GM18511 (cell line): ENCODE measurements around the gene NECAB2.

Experiments used
- ATAC-seq: cut with Tn5 transposase; IDR thresholded peaks from one replicate; pipeline ENCODE4 v1.9.1; 2021; ENCODE audit warnings: mild to moderate bottlenecking, moderate library complexity; ENCODE audit not compliant: unreplicated experiment

Gene NECAB2

DNA sequence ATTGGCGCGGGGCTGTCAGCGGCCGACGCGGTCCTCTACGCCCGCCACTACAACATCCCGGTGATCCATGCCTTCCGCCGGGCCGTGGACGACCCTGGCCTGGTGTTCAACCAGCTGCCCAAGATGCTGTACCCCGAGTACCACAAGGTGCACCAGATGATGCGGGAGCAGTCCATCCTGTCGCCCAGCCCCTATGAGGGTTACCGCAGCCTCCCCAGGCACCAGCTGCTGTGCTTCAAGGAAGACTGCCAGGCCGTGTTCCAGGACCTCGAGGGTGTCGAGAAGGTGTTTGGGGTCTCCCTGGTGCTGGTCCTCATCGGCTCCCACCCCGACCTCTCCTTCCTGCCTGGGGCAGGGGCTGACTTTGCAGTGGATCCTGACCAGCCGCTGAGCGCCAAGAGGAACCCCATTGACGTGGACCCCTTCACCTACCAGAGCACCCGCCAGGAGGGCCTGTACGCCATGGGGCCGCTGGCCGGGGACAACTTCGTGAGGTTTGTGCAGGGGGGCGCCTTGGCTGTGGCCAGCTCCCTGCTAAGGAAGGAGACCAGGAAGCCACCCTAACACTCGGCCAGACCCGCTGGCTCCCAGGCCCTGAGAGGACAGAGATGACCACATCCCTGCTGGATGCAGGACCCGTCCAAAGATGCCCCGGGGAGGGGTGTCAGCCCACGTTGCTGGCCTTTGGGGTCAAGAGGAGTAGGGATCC lies 2.4 kb upstream of the NECAB2 start:
- no peak for ATAC-seq

DNA sequence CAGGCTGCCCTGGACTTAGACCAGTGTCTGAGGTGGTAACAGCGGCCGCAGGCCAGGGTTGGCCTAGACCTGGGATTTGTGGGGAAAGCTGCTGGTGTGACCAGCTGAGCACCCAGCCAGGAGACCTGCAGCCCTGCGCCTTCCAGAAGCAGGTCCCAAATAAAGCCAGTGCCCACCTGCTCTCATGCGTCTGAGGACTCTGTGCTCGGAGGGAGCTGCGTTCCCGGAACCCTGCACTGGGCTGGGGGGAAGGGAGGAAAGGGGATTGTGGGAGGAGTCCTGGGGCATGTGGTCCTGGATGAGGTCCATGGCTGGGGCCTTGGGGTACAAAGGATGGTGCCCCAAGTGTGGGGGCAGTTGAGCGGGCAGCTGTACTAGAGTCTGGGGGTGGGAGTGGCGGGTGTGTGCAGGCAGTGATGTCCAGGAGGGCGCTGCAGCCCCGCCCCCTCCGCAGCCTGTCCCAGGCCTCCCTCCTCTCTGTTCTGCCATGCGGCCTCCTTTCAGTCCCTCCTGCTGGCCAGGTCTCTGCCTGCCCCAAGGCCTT lies 1.8 kb upstream of the NECAB2 start:
- ATAC-seq: no peak

DNA sequence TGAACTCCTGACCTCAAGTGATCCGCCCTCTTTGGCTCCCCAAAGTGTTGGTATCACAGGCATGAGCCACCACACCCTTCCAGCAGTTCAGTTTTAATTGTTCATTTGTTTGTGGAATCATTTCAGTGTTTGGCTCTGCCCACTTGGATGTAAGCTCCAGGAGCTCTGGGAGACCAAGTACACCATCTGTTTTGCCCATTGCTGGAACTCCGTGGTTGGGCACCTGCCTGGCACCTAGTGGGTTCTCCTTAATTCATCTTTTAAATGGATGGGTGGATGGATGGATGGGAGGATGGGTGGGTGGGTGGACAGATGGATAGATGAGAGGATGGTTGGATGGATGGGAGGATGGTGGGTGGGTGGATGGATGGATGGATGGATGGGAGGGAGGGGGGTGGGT lies 953 bp upstream of the NECAB2 start:
- no peak for ATAC-seq

DNA sequence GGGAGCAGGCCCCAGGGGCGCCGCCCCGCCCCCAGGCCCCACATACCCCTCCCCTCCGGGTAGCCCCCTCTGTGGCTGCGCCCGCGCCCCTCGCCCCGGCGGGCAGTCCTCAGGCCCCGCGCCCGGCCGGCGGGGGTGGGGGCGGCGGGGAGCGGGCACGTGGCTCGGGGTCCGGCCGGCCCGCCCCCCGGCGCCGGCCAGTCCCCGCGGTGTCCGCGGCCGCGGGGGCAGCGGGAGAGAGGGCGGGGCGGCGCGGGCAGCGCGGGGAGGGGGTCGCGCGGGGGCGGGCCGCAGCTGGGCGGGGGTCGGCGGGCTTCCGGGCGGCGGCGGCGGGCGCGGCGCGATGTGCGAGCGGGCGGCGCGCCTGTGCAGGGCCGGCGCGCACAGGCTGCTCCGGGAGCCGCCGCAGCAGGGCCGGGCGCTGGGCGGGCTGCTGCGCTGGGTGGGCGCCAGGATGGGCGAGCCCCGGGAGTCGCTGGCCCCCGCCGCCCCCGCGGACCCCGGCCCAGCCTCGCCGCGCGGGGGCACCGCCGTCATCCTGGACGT lies 335 bp downstream of the NECAB2 start:
- ATAC-seq: no peak

DNA sequence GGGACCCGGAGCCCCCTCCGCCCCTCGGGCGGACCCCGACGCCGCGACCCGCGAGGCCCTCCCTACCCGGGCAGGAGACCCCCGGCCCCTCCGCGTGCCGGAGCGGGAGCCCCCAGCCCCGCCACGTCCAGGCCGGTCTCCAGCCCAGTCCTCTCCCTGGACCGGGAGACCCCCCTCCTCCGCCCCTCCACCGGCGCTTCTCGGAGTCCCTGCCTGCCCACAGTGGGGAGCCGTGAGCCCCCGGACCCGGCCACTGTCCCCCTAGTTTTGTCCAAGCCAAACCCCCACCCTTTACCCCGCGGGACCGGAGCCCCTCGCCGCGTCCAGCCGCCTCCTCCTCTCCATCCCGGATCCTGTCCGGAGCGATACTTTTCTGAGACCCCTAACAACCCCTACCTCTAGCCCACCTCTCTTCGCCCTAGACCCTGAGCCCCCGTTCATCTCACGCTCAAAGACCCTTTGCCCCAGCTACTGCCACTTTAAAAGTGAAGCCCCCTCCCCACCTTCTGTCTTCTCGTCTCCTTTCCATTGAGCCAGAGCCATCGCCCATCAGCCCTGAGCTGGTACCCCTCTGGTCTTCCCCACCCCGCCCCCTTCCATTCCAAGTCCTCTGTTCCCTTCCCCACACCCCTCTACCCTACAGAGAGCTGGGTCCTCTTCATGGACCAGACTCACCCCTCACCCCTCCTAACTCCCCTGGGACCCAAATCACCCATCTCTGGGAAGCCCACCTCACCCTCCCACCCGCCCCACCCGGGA lies 1.0 kb downstream of the NECAB2 start:
- ATAC-seq: no peak

DNA sequence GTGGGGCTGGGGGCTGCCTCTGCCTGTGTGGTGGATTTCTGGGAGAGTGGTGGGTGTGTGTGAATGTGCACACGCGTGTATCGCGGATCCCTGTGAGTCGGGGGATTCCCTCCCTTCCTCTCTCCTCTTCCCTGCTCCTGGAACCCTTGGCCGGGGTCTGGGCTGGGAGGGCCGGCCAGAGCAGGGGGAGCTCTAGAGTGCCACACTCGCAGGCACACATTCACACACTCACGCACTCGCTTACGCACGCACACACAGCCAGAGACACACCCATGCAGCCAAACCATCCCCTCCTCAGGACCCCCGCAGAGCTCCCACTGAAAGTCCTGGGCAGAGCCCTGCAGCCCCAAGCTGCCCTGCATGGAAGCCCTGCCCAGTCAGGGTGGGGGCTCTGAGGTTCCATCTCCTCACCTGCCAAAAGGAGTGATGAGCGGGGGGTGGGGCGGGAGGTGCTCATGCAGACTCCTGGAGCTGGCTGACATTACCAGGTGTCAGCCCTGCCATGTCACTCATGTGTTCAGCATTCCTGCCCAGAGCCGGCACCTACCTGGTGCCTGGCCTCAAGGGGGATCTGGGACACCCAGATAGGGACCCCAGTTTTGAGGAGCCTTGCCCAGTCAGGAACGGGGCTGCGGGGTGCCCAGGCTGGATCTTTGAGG lies 1.9 kb downstream of the NECAB2 start:
- ATAC-seq: no peak

DNA sequence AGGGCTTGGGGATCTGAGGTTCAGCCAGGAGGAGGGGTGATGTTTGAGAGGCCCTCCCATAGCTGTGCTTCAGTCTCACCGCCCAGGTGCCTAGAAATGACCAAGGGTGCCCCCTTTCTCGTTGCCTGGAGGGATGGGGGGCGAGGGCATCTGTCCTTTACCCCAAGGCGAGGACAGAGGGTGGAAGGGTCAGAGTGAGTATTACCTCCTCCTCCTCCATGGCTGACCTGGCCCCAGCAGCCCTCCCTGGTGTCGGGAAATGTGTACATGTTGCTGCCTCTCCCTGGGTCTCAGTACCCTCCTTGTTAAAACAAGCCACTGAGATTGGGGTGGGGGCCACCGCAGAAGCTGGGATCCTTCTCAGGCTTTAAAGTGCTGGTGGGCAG lies 2.4 kb downstream of the NECAB2 start:
- ATAC-seq: no peak

DNA sequence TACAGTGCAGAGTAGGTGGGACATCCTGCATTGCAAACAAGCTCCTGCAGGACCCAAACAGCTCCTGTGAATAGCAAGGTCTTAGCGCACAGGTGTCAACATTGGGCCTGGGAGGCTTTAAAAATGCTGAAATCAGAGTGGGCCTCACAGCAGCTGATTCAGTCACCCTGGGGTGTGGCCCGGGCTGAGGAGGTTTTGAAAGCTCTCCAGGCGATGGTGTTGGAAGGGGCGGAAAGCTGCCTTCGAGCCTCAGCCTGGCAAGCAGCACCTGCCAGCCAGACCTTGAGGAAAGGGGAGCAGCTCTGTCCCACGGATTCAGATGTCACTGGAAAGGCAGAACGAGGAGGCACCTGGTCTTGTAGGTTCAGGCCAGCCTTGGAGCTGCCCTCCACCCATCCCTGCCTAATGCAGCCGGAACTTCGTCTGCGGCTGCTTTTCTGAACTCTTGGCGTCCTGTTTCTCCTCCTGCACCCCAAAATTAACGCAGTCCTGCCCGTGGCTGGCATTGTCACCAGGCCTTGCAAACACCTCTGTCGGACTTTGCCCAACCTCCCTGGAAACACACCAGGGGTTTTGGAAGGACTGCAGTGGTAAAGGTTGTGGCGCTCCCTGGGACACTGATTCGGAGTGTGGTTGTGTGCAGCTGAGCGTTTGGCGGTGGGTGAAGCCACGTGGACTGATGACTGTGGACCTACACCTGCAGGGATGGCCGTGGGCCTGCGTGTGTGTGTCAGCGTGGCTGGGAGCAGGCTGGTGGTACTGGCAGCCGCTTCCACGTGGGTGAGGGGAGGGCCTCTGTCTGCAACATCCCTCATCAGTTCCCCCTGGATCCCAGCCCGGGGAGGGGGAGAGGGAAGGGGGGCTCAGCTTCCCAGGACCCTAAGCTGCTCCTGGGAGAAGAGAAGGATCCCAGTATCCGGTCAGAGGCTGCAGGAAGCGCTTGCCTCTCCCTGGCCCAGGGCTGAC lies 3.4 kb downstream of the NECAB2 start:
- ATAC-seq: no peak

DNA sequence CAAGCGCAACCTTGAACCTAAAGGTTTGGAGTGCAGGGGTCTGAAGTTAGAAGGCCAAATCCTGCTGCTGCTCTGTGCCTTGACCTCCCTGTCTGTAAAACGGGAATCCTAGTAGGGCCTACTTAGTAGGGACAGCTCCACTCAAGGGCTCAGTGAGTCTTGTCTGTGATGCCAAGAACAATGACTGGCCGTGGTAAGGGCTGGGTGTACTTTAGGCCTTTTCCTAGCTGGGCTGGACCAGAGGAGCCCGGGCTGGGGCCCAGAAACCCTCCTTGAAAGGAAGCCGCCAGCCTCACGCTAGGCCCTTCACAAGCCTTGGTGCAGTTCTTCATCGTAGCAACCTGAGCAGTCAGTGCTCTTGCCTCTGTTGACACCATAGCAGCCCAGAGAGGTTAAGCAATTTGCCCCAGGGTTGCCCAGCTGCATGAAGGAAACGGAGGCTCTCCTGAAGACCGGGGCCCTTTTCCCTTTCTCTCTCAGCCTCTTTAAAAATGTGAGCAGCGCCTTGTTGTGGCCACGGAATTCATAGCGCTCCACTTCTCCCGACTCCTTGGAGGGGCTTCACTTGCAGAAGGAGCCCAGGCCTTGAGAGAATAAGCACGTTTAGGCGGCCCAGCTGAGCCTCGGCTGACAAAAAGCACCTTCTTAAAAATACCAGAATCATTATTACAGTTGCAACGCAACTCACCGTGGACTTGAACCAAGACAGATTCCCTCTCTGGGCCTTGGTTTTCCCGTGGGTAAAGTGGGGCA lies 4.4 kb downstream of the NECAB2 start:
- no peak for ATAC-seq

DNA sequence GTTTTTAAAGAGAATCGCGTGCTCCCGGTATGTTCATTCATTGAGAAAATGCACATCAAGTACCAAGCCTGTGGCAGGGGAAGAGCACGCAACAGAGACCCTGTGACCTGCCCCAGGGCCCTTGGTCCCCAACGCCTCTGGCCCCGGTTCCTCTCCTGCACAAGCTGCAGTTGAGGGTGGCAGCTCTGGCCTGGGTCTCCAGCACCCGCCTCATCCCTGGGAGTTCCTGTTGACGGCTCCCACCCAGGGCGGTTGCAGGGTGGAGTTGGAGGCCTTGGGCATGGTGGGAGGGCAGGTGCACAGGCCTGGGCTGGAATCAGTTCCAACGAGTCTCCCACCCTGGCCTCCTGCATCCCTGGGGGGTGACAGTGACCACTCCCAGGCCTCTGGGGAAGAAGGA lies 5.0 kb downstream of the NECAB2 start:
- ATAC-seq: no peak

DNA sequence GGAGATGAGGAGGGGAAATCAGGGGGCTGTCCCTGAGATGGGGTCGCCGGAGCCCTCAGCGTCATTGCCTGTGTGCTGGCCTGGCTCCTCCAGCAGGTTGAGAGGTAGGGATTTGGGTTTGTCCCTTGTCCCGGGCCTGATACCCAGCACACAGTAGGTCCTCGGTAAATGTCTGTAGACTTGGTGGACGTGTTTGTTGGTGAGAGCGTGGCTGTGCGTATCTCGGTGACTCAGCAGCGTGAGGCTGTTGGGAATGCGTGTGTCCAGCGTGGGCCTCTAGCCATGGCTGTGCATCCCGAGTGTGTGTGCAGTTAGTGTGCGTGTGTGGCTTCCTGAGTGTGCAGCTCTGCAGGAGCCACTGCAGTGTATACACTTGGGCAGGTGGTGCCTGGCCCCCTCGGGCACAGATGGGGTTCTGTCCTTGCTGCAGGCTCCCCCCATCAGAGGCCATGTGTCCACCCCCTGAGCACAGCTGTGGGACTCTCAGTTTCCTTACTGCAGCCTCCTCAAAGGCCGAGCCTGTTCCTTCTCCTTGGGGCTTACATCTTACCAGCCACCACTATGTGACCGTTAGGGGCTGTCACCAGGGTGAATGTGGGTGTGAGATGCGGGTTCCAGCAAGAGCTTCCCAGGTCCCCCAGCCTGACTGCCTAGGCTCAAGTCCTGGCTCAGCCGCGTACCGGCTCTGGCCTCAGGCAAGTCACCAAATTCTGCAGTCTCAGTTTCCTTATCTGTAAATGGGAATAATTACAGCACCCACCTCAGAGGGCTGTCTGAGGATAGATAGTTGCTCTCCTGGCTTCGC lies 5.7 kb downstream of the NECAB2 start:
- ATAC-seq: no peak

DNA sequence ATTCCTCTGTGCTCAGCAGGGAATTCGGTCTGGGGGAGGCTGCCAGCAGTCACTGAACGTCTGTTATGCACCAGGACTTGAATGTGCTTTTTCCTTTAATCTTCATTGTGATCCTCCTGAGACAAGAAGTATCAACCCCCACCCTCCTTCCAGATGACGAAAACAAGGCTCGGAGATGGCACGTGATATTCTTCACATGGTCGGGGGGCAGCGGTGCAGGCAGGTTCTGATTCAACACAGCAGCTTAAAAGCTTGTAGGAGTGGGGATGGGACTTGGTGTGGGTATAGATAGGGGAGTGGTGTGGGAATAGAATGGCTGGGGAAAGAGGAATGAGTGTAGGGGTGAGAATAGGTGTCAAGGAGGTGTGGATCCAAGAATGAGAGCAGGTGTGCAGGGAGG lies 6.4 kb downstream of the NECAB2 start:
- no peak for ATAC-seq

DNA sequence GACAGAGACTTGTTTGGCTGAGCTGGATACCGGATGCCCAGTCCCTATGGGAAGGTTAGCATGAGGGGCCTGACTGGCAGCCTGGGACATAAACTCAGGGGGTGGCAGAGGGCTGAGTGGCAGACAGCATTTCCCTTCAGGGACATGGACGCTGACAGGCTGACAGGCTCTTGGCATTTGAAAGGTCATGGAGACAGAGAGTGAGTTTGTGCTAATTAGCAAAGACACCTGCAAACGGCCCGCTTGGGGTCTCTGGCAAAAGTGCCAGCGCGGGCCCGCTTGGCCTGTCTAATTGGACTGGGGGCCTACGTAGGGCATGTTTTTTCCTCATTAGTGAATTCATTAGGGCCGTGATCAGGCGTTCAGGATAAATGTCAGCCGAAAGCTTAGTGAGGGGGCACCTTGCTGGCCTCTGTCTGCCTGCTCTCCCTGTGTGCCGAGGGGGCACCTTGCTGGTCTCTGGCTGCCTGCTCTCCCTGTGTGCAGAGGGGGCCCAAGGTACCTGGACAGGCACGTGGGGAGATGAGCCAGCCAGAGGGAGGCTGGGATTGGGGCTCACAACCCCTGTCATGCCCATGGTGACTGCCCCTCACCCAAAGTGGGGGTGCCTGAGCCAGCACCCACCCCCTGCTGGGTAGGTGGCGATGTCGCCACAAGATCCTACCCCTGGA lies 7.7 kb downstream of the NECAB2 start:
- no peak for ATAC-seq

DNA sequence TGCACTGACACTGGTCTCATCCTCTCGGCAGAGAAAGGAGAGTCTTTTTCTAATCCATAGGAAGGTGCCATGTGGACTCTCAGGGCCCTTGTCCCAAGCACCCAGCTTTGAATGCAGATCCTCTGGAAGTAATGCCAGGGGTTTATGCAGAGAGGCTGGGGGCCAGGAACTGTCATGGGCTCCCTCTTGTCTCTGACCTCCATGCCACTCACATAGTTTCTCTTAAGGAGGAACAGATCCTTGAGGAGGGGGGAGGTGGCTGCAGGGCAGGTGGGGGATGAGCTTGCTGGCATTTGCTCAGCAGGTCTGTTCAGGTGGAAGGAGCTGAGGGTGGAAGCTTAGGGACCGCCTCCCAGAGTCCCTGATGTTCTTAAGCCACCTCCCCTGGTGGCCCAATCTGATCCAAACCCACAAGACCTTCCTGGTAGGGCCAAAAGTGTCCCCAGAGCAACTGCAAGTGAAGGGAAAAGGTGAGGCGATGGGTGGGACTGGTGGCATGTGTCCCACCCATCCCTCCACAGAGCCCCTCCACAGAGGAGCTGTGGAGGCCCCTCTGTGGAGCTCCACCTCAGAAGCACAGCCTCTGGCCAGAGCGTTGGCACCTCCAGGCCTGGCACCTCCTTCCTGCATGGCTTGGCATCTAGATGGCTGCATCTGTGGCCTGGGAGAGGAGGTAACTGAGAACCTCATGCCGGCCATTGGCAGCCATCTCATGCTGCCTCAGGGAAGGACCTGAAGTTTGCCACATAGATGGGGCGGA lies 9.2 kb downstream of the NECAB2 start:
- no peak for ATAC-seq

DNA sequence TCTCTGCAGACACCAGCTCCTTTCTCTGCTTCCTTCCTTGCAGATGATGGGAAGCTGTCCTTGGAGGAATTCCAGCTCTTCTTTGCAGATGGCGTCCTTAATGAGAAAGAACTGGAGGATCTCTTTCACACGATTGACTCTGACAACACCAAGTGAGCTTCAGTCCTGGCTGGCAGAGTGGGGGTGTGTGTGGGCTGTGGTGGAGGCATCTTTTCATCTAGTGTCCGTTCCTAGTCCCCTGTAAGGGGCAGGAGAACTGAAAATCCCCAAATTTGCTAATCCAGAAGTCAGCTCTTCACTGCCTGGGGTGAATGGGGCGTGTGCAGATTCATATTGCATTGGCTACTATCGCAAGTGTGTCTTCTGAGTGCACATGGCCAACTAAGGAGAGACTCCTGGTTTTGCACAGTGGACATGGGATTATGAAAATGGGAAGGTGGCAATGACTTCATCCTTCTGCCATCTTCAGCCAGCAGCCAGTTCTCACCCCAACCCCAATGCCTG lies 10.4 kb downstream of the NECAB2 start:
- no peak for ATAC-seq

DNA sequence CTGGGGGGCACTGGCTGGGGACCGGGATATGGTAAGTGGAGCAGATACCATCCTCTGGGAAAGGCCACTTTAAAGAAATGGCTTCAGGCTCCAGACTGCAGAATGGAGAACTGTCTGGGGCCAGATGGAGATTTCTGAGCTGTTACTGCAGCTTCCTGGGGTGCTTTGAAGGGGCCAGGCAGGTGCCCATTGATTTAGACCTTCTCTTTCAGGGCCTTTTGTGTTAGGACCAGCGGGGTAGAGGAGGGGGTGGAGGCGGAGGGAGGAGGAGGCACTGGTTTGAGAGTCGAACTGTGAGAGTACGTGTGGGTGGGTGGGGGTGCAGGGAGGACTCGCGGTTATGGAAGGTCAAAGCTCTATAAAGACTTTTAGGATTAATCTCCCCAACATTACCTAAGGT lies 11.4 kb downstream of the NECAB2 start:
- ATAC-seq: no peak

DNA sequence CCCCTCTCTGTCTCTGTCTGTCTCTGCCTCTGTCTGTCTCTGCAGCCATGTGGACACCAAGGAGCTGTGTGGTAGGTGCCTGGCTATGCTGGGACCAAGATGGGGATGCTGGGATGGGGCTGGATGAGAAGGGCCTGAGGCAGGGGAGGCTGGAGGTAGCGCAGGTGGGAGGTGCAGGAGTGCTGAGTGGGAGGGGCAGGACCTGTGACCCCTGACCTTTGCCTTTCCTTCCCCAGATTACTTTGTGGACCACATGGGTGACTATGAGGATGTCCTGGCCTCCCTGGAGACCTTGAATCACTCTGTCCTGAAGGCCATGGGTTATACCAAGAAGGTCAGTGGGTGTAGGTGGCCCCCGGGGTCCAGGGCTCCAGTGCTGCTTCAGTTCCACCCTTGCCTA lies 12.8 kb downstream of the NECAB2 start:
- no peak for ATAC-seq
